HG02884 (cell line): ENCODE results near the gene TGFA.

ENCODE experiments used
- ATAC-seq: cut with Tn5 transposase; IDR thresholded peaks from one replicate; pipeline ENCODE4 v1.9.1; 2021; ENCODE audit warnings: mild to moderate bottlenecking, moderate library complexity; ENCODE audit not compliant: unreplicated experiment

TGFA gene

GRCh38 chr2:70425682-70426301 is 127.8 kb downstream of the TGFA start:
- ATAC-seq, result no peak

GRCh38 chr2:70420740-70421139 is 132.9 kb downstream of the TGFA start:
- no peak for ATAC-seq

- no peak for ATAC-seq
These were observed 133.5 kb downstream of the TGFA start for GRCh38 chr2:70420143-70420542.

- ATAC-seq, result no peak
These were observed 135.1 kb downstream of the TGFA start for GRCh38 chr2:70418514-70418913.

- ATAC-seq, result no peak
These were observed 136.6 kb downstream of the TGFA start for GRCh38 chr2:70417011-70417410.

GRCh38 chr2:70412294-70413070 is 141.1 kb downstream of the TGFA start:
- no peak for ATAC-seq

- ATAC-seq, result no peak
These were observed 142.0 kb downstream of the TGFA start for GRCh38 chr2:70411483-70412125.

- ATAC-seq, result no peak
These were observed 150.2 kb downstream of the TGFA start for GRCh38 chr2:70403267-70404053.

- no peak for ATAC-seq
These were observed 153.1 kb downstream of the TGFA start for GRCh38 chr2:70400539-70400938.

- no peak for ATAC-seq
These were observed 154.6 kb downstream of the TGFA start for GRCh38 chr2:70399046-70399445.
